Right lobe of liver (tissue), 4 donors: ENCODE measurements around the gene MRPS6.

ENCODE experiments used
- POLR2A ChIP-seq: fragments of 450-650 bp; IDR thresholded peaks from one replicate; pipeline ENCODE4 v1.6.1; 2017; ENCODE audit warnings: antibody characterized with exemption, mild to moderate bottlenecking
- TF ChIP-seq, protein P1 (sequence below), 4 donors: fragments of 200-600 bp in 3 of 4; fragments of 450-650 bp in 1 of 4; IDR thresholded peaks; one replicate each; pipeline versions ENCODE4 v1.5.1 to v1.8.0; 2016 to 2022; ENCODE audit warnings: antibody characterized with exemption in 4 of 4, mild to moderate bottlenecking in 2 of 4
- donor health status: DM: no; HTN: no; CAD: no.
- donor health status: DM: no; HTN: no; CAD: no.
- donor health status: DM: no; HTN: yes; CAD: no.

DNA sequence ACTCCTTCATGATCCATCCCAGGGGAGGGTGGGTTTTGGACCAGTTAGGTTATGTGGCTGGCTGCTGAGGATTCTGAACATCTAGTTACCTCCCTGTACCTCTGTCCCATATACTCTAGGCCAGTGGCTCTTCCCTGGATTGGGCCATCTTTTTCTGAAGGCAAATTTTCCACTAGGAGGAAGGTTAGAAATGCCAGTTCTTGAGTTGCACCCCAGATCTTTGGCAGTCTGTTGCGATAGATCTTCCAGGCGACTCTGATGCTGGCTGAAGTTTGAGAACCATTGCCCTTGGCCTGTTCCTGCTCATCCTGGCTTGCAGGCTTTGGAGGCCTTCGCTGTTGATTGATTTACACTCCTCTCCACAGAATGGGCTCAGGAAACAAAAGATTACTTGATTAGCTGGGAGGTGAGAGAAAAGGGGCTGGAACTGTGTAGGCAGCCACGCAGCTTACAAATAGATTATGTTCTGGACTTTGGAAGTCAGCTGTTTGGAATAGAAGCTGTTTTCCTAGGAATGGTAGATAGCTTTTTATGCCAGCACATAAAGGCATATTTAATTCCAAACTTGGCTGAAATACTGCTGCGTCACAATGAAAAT is 110.1 kb downstream of the MRPS6 start:
- TF ChIP-seq, protein P1, sequence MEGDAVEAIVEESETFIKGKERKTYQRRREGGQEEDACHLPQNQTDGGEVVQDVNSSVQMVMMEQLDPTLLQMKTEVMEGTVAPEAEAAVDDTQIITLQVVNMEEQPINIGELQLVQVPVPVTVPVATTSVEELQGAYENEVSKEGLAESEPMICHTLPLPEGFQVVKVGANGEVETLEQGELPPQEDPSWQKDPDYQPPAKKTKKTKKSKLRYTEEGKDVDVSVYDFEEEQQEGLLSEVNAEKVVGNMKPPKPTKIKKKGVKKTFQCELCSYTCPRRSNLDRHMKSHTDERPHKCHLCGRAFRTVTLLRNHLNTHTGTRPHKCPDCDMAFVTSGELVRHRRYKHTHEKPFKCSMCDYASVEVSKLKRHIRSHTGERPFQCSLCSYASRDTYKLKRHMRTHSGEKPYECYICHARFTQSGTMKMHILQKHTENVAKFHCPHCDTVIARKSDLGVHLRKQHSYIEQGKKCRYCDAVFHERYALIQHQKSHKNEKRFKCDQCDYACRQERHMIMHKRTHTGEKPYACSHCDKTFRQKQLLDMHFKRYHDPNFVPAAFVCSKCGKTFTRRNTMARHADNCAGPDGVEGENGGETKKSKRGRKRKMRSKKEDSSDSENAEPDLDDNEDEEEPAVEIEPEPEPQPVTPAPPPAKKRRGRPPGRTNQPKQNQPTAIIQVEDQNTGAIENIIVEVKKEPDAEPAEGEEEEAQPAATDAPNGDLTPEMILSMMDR (IDR thresholded peaks at IDR 0.05) = no peak
- no peak for TF ChIP-seq POLR2A
